HG03097 (cell line): ENCODE measurements around the gene QPCT.

ENCODE experiments used
- ATAC-seq: cut with Tn5 transposase; IDR thresholded peaks from one replicate; pipeline ENCODE4 v1.9.1; 2021; ENCODE audit not compliant: unreplicated experiment, low FRiP score

QPCT gene

GRCh38 chr2:37324786-37325624, 19.4 kb upstream of the QPCT start, which contains the start of gene PRKD3:
TSS of gene PRKD3 (minus strand) at chr2:37324833. CDS start at chr2:37316524, 8,309 bp downstream.
- peak; percentile 60 for ATAC-seq

DNA sequence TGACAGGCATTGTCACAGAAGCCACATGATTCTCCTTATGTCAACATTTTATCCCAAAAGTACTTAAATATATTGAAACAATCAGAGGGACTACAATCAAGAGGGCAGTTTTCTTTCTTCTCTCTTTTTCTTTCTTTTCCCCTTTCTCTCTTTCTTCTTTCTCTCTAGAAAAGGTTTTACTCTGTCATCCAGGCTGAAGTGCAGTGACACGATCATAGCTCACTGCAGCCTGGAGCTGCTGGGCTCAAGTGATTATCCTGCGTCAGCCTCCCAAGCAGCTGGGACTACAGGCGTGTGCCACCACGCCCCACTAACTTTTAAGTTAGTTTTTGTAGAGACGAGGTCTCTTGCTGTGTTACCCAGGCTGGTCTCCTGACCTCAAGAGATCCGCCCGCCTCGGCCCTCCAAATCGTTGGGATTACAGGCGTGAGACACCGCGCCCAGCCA, 18.8 kb upstream of the QPCT start:
- ATAC-seq: no peak

DNA sequence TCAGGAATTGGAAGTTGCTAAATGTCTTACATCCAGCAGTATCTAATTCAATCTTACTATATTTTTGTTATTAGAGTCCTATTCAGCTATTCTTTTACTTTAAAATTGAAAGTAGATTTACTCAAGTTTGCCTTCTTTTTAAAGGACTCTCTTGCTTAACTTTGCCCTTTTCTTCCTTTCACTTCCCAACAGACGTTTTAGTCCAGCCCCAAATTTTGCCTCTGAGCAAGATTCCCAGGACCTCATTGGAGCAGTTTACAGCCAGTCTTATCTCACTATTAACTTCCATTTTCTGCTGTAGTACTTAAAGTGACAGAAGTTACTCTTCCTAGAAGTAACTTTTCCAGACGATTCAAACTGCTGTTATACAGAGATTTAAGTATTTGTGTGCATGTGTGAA, 18.1 kb upstream of the QPCT start:
- ATAC-seq: no peak

GRCh38 chr2:37326866-37327634, 17.4 kb upstream of the QPCT start:
- ATAC-seq: no peak

DNA sequence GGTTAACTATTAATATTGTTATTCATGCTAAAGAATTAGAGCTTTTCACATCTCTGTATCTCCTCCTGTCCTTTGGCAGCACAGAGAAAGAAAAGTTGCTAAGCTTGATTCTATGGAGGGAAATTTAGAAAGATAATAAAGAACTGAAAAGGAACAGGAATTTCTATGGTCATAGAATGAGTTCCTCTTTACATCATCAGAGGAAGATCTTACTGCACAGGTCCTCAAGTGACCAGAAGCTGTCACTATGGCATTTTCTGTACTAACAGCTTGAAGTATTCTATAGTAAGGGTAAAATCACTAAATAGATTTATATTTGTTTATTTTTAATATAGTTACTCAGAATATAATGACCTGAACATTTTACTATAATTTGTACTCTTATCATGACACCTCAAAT, 13.7 kb upstream of the QPCT start:
- no peak for ATAC-seq

DNA sequence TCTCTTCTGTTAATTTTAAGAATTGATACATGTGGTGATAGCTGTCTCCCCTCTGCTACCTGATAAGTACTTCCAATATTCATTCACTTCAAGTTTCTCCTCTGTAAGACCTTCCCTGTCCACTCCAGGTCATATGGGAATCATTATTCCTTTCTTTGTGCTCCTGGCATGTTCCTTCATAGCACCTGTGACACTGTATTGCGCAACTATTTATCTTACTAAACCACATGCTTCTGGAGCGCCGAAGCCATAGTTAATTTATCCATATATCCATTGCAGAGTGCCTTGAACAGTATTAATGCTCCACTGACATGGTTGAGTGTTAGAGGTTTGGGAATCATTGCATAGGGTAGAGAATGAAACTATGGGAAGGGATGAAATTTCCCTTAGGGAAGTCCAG, 11.9 kb upstream of the QPCT start:
- ATAC-seq: no peak

- ATAC-seq: no peak
Measured at GRCh38 chr2:37333256-37333655, 11.2 kb upstream of the QPCT start.

- ATAC-seq: no peak
Measured at GRCh38 chr2:37335604-37336003, 8.8 kb upstream of the QPCT start.

DNA sequence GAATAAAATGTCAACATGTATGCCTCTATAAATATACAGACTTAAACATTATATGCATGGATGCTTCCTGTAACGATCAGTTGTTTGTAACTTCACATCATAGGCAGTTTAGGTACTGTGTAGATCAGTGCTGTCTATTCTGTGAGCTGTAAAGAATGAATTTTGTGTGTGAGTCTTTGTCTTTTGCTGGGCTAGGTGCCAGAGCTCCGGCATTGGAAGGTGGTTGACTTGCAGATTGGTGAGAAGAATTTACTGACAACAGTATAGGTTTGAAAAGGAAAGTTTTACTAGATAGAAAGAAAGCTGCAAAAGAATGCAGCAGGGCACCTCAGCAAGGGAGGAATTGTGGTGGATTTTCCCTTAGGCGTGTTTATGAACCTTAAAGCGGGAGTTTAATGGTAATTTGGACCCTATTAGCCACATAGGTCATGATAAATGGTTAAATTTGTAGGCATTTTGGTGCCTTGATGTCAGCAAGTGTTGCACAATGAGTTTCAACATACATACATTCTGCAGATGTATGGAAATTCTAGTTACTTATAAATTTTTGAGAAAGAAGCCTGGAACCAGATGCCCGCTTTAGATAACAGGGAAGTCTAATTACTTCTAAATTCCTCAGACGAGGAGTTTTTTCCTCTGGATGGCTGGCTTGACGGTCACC, 6.7 kb upstream of the QPCT start:
- ATAC-seq: no peak

DNA sequence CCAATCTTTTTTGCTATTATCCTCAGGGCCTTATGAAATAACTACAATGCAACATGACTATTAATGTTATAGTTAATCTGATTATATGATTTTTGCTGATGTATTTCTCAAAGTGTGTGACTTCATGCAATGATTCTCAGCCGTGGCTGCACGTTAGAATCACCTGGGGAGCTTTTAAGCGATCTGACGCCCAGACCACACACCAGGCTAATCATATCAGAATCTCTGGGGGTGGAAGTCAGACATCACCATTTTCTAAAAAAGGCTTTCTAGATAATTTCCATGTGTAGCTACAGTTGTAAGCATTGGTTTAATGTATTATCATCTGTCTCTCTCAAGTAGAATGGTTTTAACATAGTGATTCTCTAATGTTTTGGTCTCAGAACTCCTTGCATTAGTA, 5.5 kb upstream of the QPCT start:
- no peak for ATAC-seq

DNA sequence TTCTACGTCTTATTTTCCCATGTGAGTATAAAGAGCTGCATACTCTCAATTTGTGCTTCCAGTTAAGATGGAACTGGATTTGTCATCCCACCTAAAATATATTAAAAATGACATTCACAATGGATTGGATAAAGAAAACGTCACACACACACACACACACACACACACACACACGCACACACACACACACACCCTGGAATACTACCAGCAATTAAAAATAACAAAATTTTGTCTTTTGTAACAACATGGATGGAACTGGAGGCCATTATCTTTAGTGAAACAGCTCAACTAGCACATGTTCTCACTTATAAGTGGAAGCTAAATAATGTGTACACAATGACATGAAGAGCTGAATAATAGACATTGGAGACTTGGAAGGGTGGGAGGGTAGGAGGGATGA, 3.8 kb upstream of the QPCT start:
- no peak for ATAC-seq

GRCh38 chr2:37342591-37343220, 1.7 kb upstream of the QPCT start:
- ATAC-seq: no peak

GRCh38 chr2:37343537-37344434, 644 bp upstream of the QPCT start:
- ATAC-seq: no peak

- ATAC-seq: no peak
Measured at GRCh38 chr2:37348155-37348554, 3.7 kb downstream of the QPCT start.

DNA sequence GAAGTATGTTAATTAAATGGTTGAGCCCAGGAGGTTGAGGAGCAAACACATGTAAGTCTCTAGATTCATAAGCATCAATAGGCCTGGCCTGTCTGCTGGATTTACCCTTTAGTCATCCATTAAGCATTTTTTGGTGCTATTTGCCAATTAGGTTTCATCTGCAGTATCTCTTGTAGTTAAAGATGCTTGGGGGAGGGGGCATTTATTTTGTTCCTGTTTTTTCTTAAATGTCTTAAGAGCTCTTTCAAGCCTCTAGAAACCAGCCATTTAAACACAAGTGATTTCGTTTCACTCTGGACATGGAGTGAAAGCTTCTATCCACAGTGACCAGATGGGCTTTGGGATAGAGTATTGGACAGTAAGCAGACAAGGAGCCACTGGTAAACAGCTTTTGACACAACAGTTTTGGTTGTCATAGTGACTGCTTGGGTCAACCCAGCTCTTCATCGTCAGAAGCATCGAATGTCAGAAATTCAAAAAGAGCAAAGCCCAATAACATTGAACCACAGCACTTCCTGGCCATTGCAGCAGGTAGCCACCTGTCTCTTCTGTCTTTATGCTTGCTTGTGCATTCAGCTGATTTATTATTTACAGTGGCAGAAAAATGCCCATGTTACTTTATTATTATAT, 4.9 kb downstream of the QPCT start:
- no peak for ATAC-seq

DNA sequence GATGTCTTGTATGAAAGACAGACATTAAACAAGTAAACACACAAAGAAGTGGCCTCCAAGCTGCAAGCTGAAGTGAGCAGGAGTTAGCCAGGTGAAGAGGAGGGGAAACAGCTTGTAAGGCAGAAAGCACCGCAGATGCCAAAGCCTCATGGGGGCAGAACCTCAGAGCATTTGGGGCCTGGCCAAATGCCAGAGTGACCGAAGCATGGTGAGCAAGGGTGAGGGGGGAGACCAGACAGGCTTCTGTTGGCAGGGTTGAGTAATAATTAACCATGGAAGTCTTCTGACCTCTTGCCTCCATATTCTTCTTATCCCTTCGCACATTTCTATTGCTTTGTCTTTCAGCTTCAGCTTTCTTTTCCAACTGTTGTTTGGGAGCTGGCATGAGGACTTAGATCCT, 5.6 kb downstream of the QPCT start:
- ATAC-seq: peak; percentile 60

- ATAC-seq: no peak
Measured at GRCh38 chr2:37354531-37354930, 10.1 kb downstream of the QPCT start.

GRCh38 chr2:37355735-37356134, 11.3 kb downstream of the QPCT start:
- ATAC-seq: no peak

GRCh38 chr2:37356299-37356698, 11.9 kb downstream of the QPCT start:
- no peak for ATAC-seq
